Esophagus muscularis mucosa (tissue), 4 donors: Measurements from ENCODE around the gene CLDN16. TPM values are rescaled to one million over a fixed set of nuclear protein-coding genes. Genes with fewer than 3 reads are reported as not detected.

Experiments
- DNase-seq: peaks from one replicate; pipeline ENCODE4 v3.0.0-alpha.2; 2017; ENCODE audit errors: extremely low spot score
- H3K27ac ChIP-seq, 4 donors: fragments of 200-600 bp; sonication (generic); replicated peaks in 1 of 4; 1 replicate in 3 of 4; 2 replicates in 1 of 4; pipeline ENCODE4 v1.5.1; 2016 to 2019; ENCODE audit warnings: mild to moderate bottlenecking in 1 of 4
- H3K27me3 ChIP-seq, 4 donors: fragments of 200-600 bp; sonication (generic); one replicate each; pipeline versions ENCODE4 v1.5.1 to v1.6.0; 2016 to 2019
- H3K36me3 ChIP-seq, 4 donors: fragments of 200-600 bp; sonication (generic); one replicate each; pipeline ENCODE4 v1.5.1; 2016 to 2019
- H3K4me1 ChIP-seq, 4 donors: fragments of 200-600 bp; sonication (generic); one replicate each; pipeline ENCODE4 v1.5.1; 2016 to 2019
- H3K4me3 ChIP-seq, 4 donors: fragments of 200-600 bp; sonication (generic); 1 replicate in 2 of 4; 2 replicates in 2 of 4; pipeline ENCODE4 v1.5.1; 2016 to 2019; ENCODE audit warnings: mild to moderate bottlenecking in 4 of 4, moderate library complexity in 1 of 4
- H3K9me3 ChIP-seq, 4 donors: fragments of 200-600 bp; sonication (generic); 1 replicate in 3 of 4; 2 replicates in 1 of 4; pipeline ENCODE4 v1.5.1; 2016 to 2019
- EP300 ChIP-seq: sonication (generic); formaldehyde crosslinking; IDR thresholded peaks from one replicate; pipeline ENCODE4 v1.6.1; 2017; ENCODE audit warnings: antibody characterized with exemption
- POLR2A ChIP-seq: fragments of 450-650 bp; IDR thresholded peaks from one replicate; pipeline ENCODE4 v1.6.1; 2017; ENCODE audit warnings: antibody characterized with exemption, moderate library complexity, mild to moderate bottlenecking, low read depth
- POLR2AphosphoS5 ChIP-seq, 2 donors: sonication (generic); formaldehyde crosslinking; IDR thresholded peaks; one replicate each; pipeline ENCODE4 v1.6.1; 2017; ENCODE audit warnings: antibody characterized with exemption in 2 of 2
- whole genome bisulfite sequencing: methylation state at CpG from one replicate; pipeline ENCODE4 v1.1.5; 2018; 5-methylcytosine and 5-hydroxymethylcytosine counted together
- intact Hi-C: fragments of 100-400 bp; cut with DNase I; formaldehyde crosslinking; loops from one replicate; pipeline ENCODE4 v1.15.1; 2023
- total RNA-seq, 4 donors: library from RNA; depleted of rRNA; stranded (reverse); fragments of >200 nt; gene quantifications; one replicate each; pipeline versions ENCODE4 v1.1.0 to v1.2.1, GENCODE V29; 2016
- TF ChIP-seq, protein P1 (sequence below), 3 experiments: fragments of 200-600 bp in 2 of 3; fragments of 450-650 bp in 1 of 3; sonication (generic) in 2 of 3; IDR thresholded peaks; one replicate each; pipeline ENCODE4 v1.5.1; 2017 to 2019; ENCODE audit warnings: antibody characterized with exemption in 3 of 3, mild to moderate bottlenecking in 2 of 3, moderate library complexity in 1 of 3

Gene CLDN16
- total RNA-seq, 4 donors from 2014 or later: not detected

- H3K4me3 ChIP-seq: no peak within 1 kb of the TSS
- TF ChIP-seq, protein P1, sequence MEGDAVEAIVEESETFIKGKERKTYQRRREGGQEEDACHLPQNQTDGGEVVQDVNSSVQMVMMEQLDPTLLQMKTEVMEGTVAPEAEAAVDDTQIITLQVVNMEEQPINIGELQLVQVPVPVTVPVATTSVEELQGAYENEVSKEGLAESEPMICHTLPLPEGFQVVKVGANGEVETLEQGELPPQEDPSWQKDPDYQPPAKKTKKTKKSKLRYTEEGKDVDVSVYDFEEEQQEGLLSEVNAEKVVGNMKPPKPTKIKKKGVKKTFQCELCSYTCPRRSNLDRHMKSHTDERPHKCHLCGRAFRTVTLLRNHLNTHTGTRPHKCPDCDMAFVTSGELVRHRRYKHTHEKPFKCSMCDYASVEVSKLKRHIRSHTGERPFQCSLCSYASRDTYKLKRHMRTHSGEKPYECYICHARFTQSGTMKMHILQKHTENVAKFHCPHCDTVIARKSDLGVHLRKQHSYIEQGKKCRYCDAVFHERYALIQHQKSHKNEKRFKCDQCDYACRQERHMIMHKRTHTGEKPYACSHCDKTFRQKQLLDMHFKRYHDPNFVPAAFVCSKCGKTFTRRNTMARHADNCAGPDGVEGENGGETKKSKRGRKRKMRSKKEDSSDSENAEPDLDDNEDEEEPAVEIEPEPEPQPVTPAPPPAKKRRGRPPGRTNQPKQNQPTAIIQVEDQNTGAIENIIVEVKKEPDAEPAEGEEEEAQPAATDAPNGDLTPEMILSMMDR (IDR thresholded peaks at IDR 0.05): no peak
- TF ChIP-seq EP300 (no peak), POLR2A (no peak), POLR2AphosphoS5 (IDR thresholded peaks at IDR 0.05) (no peak)
- H3K4me1 ChIP-seq: no peaks in the 10 kb centered on the region
- no peak within 1 kb of the TSS for H3K27ac ChIP-seq
- intact Hi-C loops: no loop called here
- H3K36me3 ChIP-seq: no peaks in the 10 kb centered on the region
- no peak for DNase-seq
- 67% methylated on average over 1 of the region's 1 CpG for WGBS
- no peaks in the 10 kb centered on the region for H3K9me3 ChIP-seq
- H3K27me3 ChIP-seq: no peaks in the 10 kb centered on the region
Measured at GRCh38 chr3:190449801-190450200, 61.8 kb downstream of the CLDN16 start, which contains the start of gene TMEM207. Gene TMEM207, minus strand, starts transcription at chr3:190449901. Its CDS starts 92 bp downstream, at chr3:190449809.

DNA sequence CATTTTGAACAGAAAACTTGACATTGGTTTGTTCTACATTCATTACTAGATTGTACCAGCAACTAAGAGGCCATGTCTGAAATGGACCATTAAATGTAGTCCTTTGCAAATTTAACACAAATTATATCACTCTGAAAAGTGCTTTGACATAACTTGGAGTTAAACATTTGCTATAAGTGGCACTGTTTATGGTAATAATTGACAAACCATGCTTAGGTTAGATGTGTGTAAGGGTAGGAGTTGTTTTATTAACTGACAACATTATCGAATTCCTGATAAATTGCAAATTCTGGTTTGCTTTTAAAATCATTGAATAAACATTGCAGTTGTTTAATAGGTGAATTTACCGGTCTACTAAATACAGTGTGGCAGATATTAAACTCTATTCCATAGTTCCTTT lies 67.9 kb downstream of the CLDN16 start:
- Histone ChIP-seq H3K4me3 (no peak overlapping the region), H3K27me3 (no peaks in the 10 kb centered on the region), H3K4me1 (no peaks in the 10 kb centered on the region), H3K9me3 (no peaks in the 10 kb centered on the region), H3K27ac (no peak overlapping the region), H3K36me3 (no peaks in the 10 kb centered on the region)
- intact Hi-C loops: no loop called here
- DNase-seq: no peak
- TF ChIP-seq POLR2A (no peak), POLR2AphosphoS5 (IDR thresholded peaks at IDR 0.05) (no peak), EP300 (no peak)
- TF ChIP-seq, protein P1 (IDR thresholded peaks at IDR 0.05): no peak
- WGBS: 78% methylated on average over 2 of the region's 2 CpGs

- no peaks in the 10 kb centered on the region for H3K4me1 ChIP-seq
- H3K27ac ChIP-seq: no peak overlapping the region
- no peaks in the 10 kb centered on the region for H3K9me3 ChIP-seq
- no peak overlapping the region for H3K4me3 ChIP-seq
- 94% methylated on average over 1 of the region's 1 CpG for WGBS
- H3K36me3 ChIP-seq: no peaks in the 10 kb centered on the region
- intact Hi-C loops: no loop called here
- TF ChIP-seq, protein P1 (IDR thresholded peaks at IDR 0.05): no peak
- no peak for TF ChIP-seq POLR2A
- no peak for TF ChIP-seq POLR2AphosphoS5 (IDR thresholded peaks at IDR 0.05)
- TF ChIP-seq EP300: no peak
- no peaks in the 10 kb centered on the region for H3K27me3 ChIP-seq
- no peak for DNase-seq
Measured at GRCh38 chr3:190456770-190457169, 68.8 kb downstream of the CLDN16 start.

GRCh38 chr3:190458040-190458439 lies 70.1 kb downstream of the CLDN16 start:
- Histone ChIP-seq H3K9me3 (no peaks in the 10 kb centered on the region), H3K27me3 (no peaks in the 10 kb centered on the region), H3K36me3 (no peaks in the 10 kb centered on the region), H3K27ac (no peak overlapping the region), H3K4me1 (no peaks in the 10 kb centered on the region), H3K4me3 (no peak overlapping the region)
- TF ChIP-seq POLR2AphosphoS5 (IDR thresholded peaks at IDR 0.05): no peak
- no peak for TF ChIP-seq POLR2A
- TF ChIP-seq EP300: no peak
- WGBS: 28% methylated on average over 2 of the region's 2 CpGs
- no peak for DNase-seq
- intact Hi-C loops: no loop called here

Other genes starting within 250 kb of the CLDN16 start
- gene CLDN1, start 65.7 kb upstream of the CLDN16 start, total RNA-seq: 1 to 10 TPM in 1 of 4 donors, under 1 TPM in 2, not detected in 1; 0.92 to 1.2 (median 0.99) TPM
- not detected for gene TMEM207, start 61.7 kb downstream of the CLDN16 start, total RNA-seq
- 10 to 100 TPM in 1 of 4 donors, 1 to 10 TPM in 3; 4.5 to 13.9 (median 5.2) TPM for gene IL1RAP, start 125.9 kb downstream of the CLDN16 start, total RNA-seq